ENCODE measurements around the gene CACNA1H.

Gene CACNA1H

DNA sequence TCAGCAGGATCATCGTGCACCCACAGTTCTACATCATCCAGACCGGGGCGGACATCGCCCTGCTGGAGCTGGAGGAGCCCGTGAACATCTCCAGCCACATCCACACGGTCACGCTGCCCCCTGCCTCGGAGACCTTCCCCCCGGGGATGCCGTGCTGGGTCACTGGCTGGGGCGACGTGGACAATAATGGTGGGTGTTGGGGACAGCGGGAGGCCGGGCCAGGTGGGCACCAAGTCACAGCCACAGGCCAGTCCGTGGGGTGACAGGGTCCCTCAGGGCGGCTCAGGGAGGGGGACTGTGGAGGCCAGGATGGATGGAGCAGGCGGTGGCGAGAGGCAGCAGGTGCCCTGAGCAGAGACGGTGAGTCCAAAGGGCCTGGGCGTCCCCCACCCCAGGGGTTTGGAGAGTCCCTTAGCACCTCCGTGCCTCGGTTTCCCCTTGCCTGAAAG lies 104.0 kb downstream of the CACNA1H start:
- DNase-seq (ENCODE audit: insufficient read length): no peak
- TF ChIP-seq POLR2A (IDR thresholded peaks at IDR 0.05; ENCODE audit: low read depth, low read length): no peak
- no peak for TF ChIP-seq POLR2AphosphoS5 (IDR thresholded peaks at IDR 0.05; ENCODE audit: low read depth, low read length)
- TF ChIP-seq TAF1 (IDR thresholded peaks at IDR 0.05; ENCODE audit: borderline replicate concordance, low read depth, low read length): no peak
- no peak for FAIRE-seq

DNA sequence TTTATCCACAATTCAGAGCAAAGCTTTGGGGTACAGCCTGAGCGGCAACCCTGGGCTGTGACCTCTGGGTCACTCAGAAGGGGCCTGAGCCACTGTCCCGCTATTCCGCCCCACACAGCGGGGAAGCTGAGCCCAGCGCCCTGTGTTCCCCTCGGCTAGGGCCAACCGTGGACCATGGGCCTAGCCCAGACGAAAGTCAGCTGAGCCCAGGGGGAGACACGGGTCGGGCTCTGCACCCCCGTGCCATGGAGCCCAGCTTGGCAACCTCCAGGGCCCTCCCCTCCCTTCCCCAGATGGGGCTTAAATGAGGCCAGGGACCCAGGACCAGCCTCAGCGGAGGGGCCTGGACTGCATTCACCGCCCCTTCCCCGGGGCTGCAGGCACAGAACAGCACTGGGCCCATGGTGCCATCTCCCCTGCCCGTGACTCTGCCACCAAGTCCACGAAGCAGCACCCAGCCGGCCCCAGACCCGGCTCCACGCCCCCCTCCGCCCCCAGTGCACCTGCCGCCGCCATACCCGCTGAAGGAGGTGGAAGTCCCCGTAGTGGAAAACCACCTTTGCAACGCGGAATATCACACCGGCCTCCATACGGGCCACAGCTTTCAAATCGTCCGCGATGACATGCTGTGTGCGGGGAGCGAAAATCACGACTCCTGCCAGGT lies 104.8 kb downstream of the CACNA1H start:
- no peak for FAIRE-seq
- no peak for TF ChIP-seq POLR2AphosphoS5 (IDR thresholded peaks at IDR 0.05; ENCODE audit: low read depth, low read length)
- no peak for TF ChIP-seq TAF1 (IDR thresholded peaks at IDR 0.05; ENCODE audit: borderline replicate concordance, low read depth, low read length)
- no peak for TF ChIP-seq POLR2A (IDR thresholded peaks at IDR 0.05; ENCODE audit: low read depth, low read length)
- no peak for DNase-seq (ENCODE audit: insufficient read length)

DNA sequence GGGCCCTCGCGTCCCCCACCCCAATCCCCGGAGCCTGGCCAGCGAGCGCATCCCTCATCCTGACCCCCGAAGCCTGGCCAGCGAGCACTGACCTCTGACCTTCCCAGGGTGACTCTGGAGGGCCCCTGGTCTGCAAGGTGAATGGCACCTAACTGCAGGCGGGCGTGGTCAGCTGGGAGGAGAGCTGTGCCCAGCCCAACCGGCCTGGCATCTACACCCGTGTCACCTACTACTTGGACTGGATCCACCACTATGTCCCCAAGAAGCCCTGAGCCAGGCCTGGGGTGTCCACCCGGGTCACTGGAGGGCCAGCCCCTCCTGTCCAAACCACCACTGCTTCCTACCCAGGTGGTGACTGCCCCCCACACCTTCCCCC lies 105.3 kb downstream of the CACNA1H start:
- TF ChIP-seq POLR2A (IDR thresholded peaks at IDR 0.05; ENCODE audit: low read depth, low read length): no peak
- no peak for TF ChIP-seq TAF1 (IDR thresholded peaks at IDR 0.05; ENCODE audit: borderline replicate concordance, low read depth, low read length)
- TF ChIP-seq POLR2AphosphoS5 (IDR thresholded peaks at IDR 0.05; ENCODE audit: low read depth, low read length): no peak
- FAIRE-seq: no peak
- no peak for DNase-seq (ENCODE audit: insufficient read length)

DNA sequence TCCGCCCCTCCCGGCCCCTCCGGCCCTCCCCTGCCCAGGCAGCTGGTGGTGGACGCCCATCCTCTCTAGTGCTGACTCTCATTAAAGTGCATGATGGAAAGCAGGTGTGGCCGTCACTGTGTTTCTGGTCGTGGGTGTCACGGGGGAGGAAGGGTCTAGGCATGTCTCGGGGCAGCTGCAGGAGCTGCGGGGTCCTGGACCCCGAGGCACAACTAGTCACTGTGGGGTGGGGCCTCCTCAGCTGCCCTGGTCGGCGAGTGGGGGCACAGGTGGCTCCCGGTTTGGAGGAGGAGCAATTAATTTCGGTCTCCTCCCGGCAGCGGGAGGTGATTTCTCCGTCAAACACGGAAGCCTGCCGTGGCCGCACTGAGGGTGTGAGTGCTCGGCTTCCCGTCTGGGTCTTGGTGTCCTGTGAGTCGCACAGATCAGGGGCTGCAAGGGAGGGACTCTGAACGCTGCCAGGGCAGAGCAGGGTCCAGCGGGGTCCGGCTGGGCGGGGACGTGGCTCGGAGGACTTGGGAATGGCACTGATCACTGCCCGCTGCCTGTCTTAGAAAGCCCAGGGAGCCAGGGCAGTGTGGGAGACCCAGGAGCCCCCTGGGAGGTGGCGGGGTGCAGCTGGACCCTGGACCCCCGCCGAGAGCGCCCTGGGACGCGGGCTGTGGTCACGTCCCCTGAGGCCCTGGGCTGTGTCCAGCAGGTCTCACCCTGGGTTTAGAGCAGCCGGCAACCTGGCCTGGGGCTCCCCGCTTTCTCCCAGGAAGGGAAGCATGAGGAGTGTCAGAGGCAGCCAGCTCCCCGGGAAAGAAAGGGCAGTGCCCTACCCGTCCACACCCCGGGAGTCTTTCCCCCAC lies 106.2 kb downstream of the CACNA1H start:
- TF ChIP-seq POLR2A (IDR thresholded peaks at IDR 0.05; ENCODE audit: low read depth, low read length): no peak
- no peak for TF ChIP-seq POLR2AphosphoS5 (IDR thresholded peaks at IDR 0.05; ENCODE audit: low read depth, low read length)
- no peak for TF ChIP-seq TAF1 (IDR thresholded peaks at IDR 0.05; ENCODE audit: borderline replicate concordance, low read depth, low read length)
- no peak for DNase-seq (ENCODE audit: insufficient read length)
- FAIRE-seq: no peak

DNA sequence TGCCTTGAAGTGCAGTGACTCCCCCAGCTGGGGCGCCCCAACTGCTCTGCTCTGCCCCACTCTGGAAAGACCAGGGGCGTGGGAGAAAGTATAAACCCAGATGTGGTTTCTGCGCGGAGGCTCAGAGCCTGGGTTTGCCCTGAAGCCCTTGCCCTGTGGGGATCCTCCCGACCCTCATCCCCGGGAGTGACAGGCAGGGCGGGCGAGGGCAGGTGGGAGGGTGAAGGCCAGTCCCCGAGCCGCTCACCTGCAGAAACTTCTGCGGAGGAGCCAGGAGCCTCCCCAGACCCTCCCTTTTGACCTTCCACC lies 106.8 kb downstream of the CACNA1H start:
- DNase-seq (ENCODE audit: insufficient read length): no peak
- FAIRE-seq: no peak
- TF ChIP-seq POLR2AphosphoS5 (IDR thresholded peaks at IDR 0.05; ENCODE audit: low read depth, low read length): no peak
- TF ChIP-seq POLR2A (IDR thresholded peaks at IDR 0.05; ENCODE audit: low read depth, low read length): no peak
- TF ChIP-seq TAF1 (IDR thresholded peaks at IDR 0.05; ENCODE audit: borderline replicate concordance, low read depth, low read length): no peak

DNA sequence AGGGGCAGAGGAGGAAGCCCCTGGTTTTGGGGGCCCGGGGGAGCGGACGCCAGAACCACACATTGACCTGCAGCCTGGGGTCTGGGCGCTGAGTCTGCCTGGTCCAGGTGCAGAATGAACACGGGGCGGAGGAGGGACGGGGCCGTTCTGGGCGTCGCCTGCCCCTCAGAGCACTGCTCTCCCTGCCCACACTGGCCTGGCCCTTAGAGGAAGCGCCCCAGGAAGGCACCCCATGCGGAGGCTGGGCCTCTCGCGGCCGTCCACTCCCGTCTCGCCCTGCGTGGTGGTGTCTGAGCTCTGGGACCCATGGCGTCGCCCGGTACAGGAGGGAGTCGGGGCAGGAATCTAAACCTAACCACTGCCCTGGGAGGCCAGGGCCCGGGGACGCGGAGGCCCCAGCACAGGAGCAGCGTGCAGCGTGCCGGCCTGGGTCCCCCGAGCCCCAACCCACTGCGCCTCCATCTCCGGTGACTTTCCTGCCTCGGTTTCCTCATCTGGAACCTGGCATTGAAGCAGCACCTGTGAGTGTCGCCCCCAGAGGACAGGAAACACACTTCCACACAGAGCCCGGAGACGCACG lies 107.3 kb downstream of the CACNA1H start:
- DNase-seq (ENCODE audit: insufficient read length) (no peak), FAIRE-seq (no peak)
- no peak for TF ChIP-seq POLR2AphosphoS5 (IDR thresholded peaks at IDR 0.05; ENCODE audit: low read depth, low read length)
- no peak for TF ChIP-seq POLR2A (IDR thresholded peaks at IDR 0.05; ENCODE audit: low read depth, low read length)
- no peak for TF ChIP-seq TAF1 (IDR thresholded peaks at IDR 0.05; ENCODE audit: borderline replicate concordance, low read depth, low read length)

DNA sequence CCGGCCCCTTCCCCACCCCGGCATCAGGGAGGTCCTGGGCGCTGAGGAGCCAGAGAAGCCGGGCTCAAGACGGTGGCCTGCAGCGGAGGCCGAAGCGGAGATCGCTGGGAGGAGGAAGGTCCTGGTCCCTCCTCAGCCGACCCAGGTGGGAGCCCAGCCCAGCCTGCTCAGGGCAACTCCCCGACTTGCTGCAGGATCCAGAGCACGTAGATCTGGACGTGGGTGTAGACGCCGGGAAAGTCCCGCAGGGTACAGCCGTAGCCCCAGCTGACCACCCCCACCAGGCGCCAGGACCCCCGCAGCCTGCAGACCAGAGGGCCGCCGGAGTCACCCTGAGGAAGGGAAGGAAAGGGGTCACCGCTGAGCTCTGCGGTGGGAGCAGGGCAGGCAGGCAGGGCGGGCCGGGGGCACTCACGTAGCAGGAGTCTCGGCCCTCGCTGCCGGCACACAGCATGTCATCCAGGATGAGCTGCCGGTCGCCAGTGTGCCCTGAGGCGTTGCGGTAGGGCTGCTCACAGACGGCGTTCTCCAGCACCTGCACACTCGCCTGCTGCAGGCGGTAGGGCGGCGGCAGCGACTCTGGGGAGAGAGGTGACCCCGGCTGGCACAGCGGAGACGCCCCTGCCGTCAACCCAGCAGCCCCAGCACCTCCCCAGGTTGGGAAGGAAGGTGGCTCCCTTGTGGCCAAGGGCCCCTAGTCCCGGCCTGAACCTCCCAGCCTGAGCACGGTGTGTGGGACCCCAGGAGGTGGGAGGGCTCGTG lies 108.4 kb downstream of the CACNA1H start:
- no peak for TF ChIP-seq TAF1 (IDR thresholded peaks at IDR 0.05; ENCODE audit: borderline replicate concordance, low read depth, low read length)
- TF ChIP-seq POLR2AphosphoS5 (IDR thresholded peaks at IDR 0.05; ENCODE audit: low read depth, low read length): no peak
- no peak for TF ChIP-seq POLR2A (IDR thresholded peaks at IDR 0.05; ENCODE audit: low read depth, low read length)
- DNase-seq (ENCODE audit: insufficient read length): no peak
- no peak for FAIRE-seq

DNA sequence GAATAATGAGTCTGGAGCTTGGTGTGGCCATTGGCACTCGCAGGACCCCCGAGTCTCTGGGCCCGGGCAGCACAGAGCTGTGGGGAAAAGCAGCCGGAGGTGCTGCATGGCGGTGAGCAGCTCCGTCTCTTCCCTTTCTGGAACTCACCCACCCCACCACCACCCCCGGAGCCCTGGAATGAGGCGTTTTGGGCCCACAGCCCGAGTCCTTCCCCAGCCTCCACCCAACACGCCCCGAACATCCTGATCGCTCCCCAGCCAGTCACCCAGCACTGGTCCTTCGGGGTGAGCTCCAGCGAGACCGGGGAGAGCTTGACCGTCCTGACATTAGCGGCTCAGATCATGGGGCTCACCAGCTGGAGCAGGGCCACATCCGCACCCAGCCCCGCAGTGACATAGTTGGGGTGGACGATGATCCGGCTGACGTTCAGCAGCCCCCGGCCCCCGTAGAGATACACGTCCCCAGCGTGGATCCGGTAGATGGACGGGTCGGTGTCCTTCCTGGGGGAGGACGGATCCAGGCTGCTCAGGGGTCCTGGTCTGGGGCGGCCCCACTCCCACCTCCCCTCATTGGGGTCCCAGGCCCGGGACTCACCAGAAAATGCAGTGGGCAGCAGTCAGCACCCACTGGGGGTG lies 109.4 kb downstream of the CACNA1H start:
- FAIRE-seq: no peak
- DNase-seq (ENCODE audit: insufficient read length): no peak
- TF ChIP-seq POLR2AphosphoS5 (IDR thresholded peaks at IDR 0.05; ENCODE audit: low read depth, low read length) (no peak), TAF1 (IDR thresholded peaks at IDR 0.05; ENCODE audit: borderline replicate concordance, low read depth, low read length) (no peak), POLR2A (IDR thresholded peaks at IDR 0.05; ENCODE audit: low read depth, low read length) (no peak)

DNA sequence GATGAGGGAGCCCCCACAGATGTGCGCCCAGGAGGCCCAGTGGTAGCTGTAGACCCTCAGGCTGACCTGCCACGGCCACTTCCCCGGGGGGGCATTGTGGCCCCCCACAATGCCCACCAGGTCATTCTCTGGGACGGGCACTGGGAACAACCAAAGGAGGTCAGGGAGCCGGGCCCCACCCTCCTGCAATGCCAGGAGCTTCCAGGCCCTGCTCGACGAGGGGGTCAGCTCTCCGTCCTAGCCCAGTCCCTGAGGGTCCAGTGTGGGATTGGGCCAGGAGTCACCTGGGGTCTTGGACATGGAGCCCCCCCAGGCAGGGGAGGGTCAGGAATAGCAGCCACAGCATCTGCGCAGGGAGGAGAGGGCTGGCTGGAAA lies 109.9 kb downstream of the CACNA1H start:
- FAIRE-seq (no peak), DNase-seq (ENCODE audit: insufficient read length) (no peak)
- TF ChIP-seq POLR2AphosphoS5 (IDR thresholded peaks at IDR 0.05; ENCODE audit: low read depth, low read length) (no peak), POLR2A (IDR thresholded peaks at IDR 0.05; ENCODE audit: low read depth, low read length) (no peak), TAF1 (IDR thresholded peaks at IDR 0.05; ENCODE audit: borderline replicate concordance, low read depth, low read length) (no peak)

DNA sequence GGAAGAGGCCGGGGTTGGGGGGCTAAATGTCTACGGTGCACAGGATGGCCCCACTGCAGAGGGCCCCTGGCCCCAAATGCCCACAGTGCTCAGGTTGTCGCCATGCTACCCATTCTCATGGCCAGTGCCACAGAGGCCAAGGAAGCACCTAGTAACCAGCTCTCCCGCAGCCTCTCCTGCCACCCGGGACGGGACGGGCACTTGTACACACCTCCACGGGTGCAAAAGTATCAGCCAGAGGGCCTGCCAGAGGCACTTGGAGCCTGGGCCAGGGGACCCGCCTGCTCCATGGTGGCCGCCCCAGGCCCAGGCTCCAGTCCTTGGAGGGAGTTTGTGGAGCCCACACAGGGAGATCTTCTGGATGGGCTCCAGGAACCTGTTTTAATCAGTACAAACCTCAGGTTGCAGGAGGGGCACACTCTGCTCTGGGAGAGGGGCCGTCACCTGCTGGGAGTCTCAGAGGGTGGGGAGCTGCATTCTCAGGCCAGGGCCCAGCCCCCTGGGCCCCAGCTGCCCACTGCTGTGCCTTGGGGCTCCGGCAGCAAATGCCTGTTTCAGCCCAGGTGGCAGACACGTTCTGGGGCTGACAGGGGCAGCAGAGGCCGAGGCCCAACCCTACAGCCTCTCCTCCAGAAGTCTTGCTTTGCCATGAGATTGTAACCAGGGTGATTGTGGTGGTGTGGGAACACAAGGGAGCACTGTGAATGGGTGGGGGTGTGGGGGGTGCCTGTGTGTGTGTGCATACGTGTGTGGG lies 110.9 kb downstream of the CACNA1H start:
- no peak for FAIRE-seq
- TF ChIP-seq POLR2AphosphoS5 (IDR thresholded peaks at IDR 0.05; ENCODE audit: low read depth, low read length) (no peak), TAF1 (IDR thresholded peaks at IDR 0.05; ENCODE audit: borderline replicate concordance, low read depth, low read length) (no peak), POLR2A (IDR thresholded peaks at IDR 0.05; ENCODE audit: low read depth, low read length) (no peak)
- DNase-seq (ENCODE audit: insufficient read length): no peak
